ENCODE results near the gene MPST. TPM values are rescaled to one million over a fixed set of nuclear protein-coding genes. Genes with fewer than 3 reads are reported as not detected.

Gene MPST
- total RNA-seq, 1 experiment from 2014 or later, result 66.6 TPM

DNA sequence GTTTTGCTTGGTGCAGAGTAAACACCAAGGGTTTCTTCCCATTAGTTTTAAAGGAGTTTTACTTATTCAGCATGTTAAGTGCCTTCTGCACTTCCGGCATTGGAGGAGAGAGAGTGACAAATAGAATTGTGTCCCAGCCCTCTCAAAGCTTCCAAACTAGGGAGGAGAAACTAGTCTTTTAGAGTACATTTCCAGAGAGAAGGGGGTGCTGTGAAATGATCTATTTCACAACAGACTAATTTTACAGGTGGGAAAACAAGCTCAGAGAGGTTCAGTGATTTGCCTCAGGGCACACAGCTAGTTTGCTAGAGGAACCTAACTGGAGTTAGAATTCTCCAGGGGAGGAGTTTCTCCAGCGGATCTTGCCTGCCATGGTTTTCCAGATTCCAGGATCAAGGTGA is 12.6 kb downstream of the MPST start:
- ChIA-PET CTCF (interaction anchor here (0.6 kb wide), 1 partner anchor 520 kb away, joined by 4 read pairs; no protein-coding TSS in a partner anchor), POLR2A (ENCODE audit: low non-redundant PET) (no interaction called here)

DNA sequence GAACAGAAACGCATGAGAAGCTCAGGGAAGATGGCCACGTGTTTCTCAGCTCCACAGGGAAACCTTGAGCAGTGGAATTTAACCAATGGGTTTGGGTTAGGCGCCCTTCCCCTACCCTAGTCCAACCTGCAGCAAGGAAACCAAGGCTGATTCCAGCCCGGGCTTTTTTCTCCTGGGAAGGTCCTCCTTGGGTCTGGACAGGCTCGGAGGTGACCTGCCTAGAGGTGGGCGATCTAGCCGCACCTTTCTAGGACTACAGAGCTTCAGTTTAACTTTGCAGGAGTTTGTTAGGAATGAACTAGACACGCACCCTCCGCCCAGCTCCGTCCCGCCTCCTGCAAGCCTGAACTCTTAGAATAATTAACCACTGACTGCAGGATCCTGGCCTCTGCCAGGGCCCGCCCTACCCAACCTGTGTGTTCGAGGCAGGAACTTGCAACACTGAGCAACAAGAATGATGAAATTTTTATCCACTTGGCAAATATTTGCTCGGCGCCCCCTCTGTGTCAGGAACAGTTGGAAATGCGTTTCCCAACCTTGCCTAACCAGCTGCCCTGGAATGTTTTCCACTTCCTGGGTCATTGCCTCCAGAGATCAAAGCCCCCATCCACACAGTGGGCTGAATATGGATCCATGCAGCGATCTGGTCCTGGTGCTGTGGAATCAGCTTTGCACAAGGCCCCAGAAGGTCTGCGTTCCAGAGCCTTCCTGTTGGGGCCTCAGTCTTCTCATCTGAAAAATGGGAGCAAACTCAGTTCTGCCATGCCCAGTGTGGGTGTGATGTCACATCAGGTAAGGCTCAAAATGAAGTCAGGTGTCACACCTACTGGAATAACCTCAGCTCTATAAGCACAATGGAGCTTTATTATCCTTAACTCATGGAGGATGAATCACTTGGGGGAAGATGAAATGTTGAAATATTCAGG is 13.3 kb downstream of the MPST start:
- H3K27me3 ChIP-seq (replicated peaks; ENCODE audit: insufficient read depth, low read depth, low read length, poor library complexity), result no peaks in the 10 kb centered on the region
- H3K4me3 ChIP-seq (ENCODE audit: low read depth, low read length, poor library complexity, severe bottlenecking), result no peak overlapping the region
- DNase-seq (ENCODE audit: low spot score), result no peak
- no TSS peak for BruUV-seq (replicated peaks)
- peak overlapping the region; percentile 25 for H3K27ac ChIP-seq (ENCODE audit: low read depth, low read length, poor library complexity, severe bottlenecking)
- peaks cover 7% of the 10 kb centered on the region for H3K4me1 ChIP-seq (ENCODE audit: insufficient read depth, low read length, poor library complexity, severe bottlenecking)
- TF ChIP-seq EZH2 (IDR thresholded peaks at IDR 0.05; ENCODE audit: borderline replicate concordance, low read depth, low read length, poor library complexity, severe bottlenecking), result no peak
- TF ChIP-seq, protein P1, sequence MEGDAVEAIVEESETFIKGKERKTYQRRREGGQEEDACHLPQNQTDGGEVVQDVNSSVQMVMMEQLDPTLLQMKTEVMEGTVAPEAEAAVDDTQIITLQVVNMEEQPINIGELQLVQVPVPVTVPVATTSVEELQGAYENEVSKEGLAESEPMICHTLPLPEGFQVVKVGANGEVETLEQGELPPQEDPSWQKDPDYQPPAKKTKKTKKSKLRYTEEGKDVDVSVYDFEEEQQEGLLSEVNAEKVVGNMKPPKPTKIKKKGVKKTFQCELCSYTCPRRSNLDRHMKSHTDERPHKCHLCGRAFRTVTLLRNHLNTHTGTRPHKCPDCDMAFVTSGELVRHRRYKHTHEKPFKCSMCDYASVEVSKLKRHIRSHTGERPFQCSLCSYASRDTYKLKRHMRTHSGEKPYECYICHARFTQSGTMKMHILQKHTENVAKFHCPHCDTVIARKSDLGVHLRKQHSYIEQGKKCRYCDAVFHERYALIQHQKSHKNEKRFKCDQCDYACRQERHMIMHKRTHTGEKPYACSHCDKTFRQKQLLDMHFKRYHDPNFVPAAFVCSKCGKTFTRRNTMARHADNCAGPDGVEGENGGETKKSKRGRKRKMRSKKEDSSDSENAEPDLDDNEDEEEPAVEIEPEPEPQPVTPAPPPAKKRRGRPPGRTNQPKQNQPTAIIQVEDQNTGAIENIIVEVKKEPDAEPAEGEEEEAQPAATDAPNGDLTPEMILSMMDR (conservative IDR thresholded peaks at IDR 0.05; ENCODE audit: low read depth, low read length), result no peak
- peaks cover 12% of the 10 kb centered on the region for H3K36me3 ChIP-seq (ENCODE audit: insufficient read depth, low read length, poor library complexity, severe bottlenecking)
- POLR2A ChIA-PET (ENCODE audit: low non-redundant PET), result no interaction called here
- CTCF ChIA-PET, result no interaction called here
- intact Hi-C loops (cut with micrococcal nuclease; ENCODE audit: unreplicated experiment), result no loop called here
- no peaks in the 10 kb centered on the region for H3K9me3 ChIP-seq (ENCODE audit: low read depth, low read length, poor library complexity, severe bottlenecking)

More for the DNA sequence above, 12.6 kb downstream of the MPST start:
- H3K9me3 ChIP-seq (ENCODE audit: low read depth, low read length, poor library complexity, severe bottlenecking), result no peaks in the 10 kb centered on the region
- intact Hi-C loops (cut with micrococcal nuclease; ENCODE audit: unreplicated experiment), result no loop called here
- no TSS peak for BruUV-seq (replicated peaks)
- peaks cover 18% of the 10 kb centered on the region for H3K36me3 ChIP-seq (ENCODE audit: insufficient read depth, low read length, poor library complexity, severe bottlenecking)
- no peak for DNase-seq (ENCODE audit: low spot score)
- TF ChIP-seq EZH2 (IDR thresholded peaks at IDR 0.05; ENCODE audit: borderline replicate concordance, low read depth, low read length, poor library complexity, severe bottlenecking), result no peak
- TF ChIP-seq, protein P1 (conservative IDR thresholded peaks at IDR 0.05; ENCODE audit: low read depth, low read length), result no peak
- peak overlapping the region; percentile 25 for H3K27ac ChIP-seq (ENCODE audit: low read depth, low read length, poor library complexity, severe bottlenecking)
- H3K27me3 ChIP-seq (replicated peaks; ENCODE audit: insufficient read depth, low read depth, low read length, poor library complexity), result no peaks in the 10 kb centered on the region
- peaks cover 7% of the 10 kb centered on the region for H3K4me1 ChIP-seq (ENCODE audit: insufficient read depth, low read length, poor library complexity, severe bottlenecking)
- no peak overlapping the region for H3K4me3 ChIP-seq (ENCODE audit: low read depth, low read length, poor library complexity, severe bottlenecking)

DNA sequence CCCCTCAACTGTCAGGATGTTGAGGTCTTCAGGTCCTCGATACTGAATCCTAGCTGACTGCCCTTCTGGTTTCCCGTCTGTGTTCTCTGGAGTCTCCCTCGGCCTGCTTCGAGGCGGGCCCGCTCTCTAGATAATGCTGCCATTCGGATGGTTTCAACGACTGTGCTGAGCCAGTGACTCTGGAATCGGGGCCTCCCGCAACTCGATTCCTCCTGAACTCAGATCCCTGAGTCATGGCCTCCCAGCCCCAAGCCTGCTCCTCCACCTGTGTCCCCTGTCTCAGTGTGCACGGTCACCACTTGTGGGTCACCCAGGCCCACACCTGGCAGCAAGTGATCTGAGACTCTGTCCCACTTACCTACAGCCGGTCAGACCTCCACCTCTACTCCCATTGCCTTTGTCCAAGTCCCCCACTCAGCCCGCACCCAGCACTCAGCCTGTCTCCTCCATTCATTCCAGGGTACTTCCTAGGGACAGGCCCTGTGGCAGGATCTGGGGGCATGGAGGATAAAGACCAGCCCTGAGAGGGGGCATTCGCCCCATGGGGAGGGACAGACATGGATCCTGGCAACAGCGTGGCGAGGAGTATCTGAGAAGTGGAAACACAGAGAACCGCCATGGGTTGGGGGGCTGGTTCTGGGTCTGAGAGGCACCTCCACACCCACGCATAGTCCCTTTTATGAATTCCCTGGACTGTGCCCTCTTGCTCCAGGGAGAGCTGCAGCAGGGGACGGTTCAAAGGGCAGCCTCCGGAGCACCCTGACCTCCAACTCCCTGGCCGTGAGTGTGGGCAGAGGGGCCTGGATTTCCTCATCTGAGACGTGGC is 14.3 kb downstream of the MPST start:
- POLR2A ChIA-PET (ENCODE audit: low non-redundant PET), result no interaction called here

More for the DNA sequence above, 14.3 kb downstream of the MPST start:
- peaks cover 7% of the 10 kb centered on the region for H3K4me1 ChIP-seq (ENCODE audit: insufficient read depth, low read length, poor library complexity, severe bottlenecking)
- CTCF ChIA-PET, result no interaction called here
- DNase-seq (ENCODE audit: low spot score), result no peak
- no peaks in the 10 kb centered on the region for H3K9me3 ChIP-seq (ENCODE audit: low read depth, low read length, poor library complexity, severe bottlenecking)
- H3K4me3 ChIP-seq (ENCODE audit: low read depth, low read length, poor library complexity, severe bottlenecking), result no peak overlapping the region
- H3K27me3 ChIP-seq (replicated peaks; ENCODE audit: insufficient read depth, low read depth, low read length, poor library complexity), result no peaks in the 10 kb centered on the region
- H3K36me3 ChIP-seq (ENCODE audit: insufficient read depth, low read length, poor library complexity, severe bottlenecking), result peaks cover 9% of the 10 kb centered on the region
- intact Hi-C loops (cut with micrococcal nuclease; ENCODE audit: unreplicated experiment), result no loop called here
- H3K27ac ChIP-seq (ENCODE audit: low read depth, low read length, poor library complexity, severe bottlenecking), result no peak overlapping the region
- no TSS peak for BruUV-seq (replicated peaks)
- TF ChIP-seq EZH2 (IDR thresholded peaks at IDR 0.05; ENCODE audit: borderline replicate concordance, low read depth, low read length, poor library complexity, severe bottlenecking), result no peak

All from A673 (cell line).